Measurements from ENCODE around the gene FXYD4. TPM values are rescaled to one million over a fixed set of nuclear protein-coding genes. Genes with fewer than 3 reads are reported as not detected.

FXYD4 gene
- total RNA-seq, 2 experiments from 2014 or later, result 0.37 TPM; not detected in 1

DNA sequence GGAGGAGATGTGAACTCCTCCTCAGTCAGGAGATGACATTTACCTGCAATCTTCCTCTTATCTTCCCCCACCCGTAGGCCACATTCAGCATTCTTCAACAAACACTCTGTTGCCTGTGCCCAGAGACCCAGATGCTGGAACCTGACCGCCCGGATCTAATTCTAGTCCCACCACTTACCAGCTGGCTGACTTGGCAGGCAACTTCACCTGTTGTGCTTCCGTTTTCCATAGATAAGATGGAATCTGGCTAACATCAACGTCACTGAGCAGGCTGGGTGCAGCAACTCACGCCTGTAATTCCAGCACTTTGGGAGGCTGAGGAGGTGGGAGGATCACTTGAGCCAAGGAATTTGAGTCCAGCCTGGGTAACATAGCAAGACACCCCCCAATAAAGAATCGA lies 21.3 kb upstream of the FXYD4 start:
- DNase-seq (no peak), ATAC-seq (no peak)
- no peaks in the 10 kb centered on the region for H3K36me3 Mint-ChIP-seq
- H3K4me3 Mint-ChIP-seq, result no peak overlapping the region
- CTCF ChIA-PET, result interaction anchor here (1.5 to 8.2 kb wide), 4 partner anchors 11 to 145 kb away, joined by 5 to 153 read pairs (median 8); no protein-coding TSS in a partner anchor
- H3K9me3 Mint-ChIP-seq (ENCODE audit: low read depth), result no peaks in the 10 kb centered on the region
- H3K4me1 Mint-ChIP-seq, result peaks cover 25% of the 10 kb centered on the region
- H3K27ac Mint-ChIP-seq, result no peak overlapping the region
- peaks cover 23% of the 10 kb centered on the region for H3K27me3 Mint-ChIP-seq

DNA sequence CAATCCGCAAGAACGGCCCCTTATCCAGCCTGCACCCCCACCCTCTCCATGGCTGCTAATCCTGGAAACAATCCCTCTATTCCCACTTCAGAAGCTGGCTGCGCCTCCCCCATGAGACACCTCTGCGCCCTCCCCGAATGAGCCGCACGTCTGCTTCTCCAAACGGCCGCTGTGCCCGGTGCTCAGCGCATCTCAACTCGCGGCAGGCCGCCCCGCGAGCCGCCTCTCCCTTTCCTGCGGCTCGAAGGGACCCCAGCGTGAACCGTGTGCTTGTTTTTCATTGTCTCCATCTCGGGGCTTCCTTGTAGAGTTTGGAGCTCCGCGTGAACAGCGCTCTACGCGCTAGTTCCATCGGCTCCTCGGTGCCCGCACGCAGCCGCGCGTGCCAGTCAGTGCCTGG lies 20.8 kb upstream of the FXYD4 start:
- ATAC-seq, result no peak
- Mint-ChIP-seq H3K4me3 (no peak overlapping the region), H3K9me3 (ENCODE audit: low read depth) (no peaks in the 10 kb centered on the region), H3K4me1 (peaks cover 26% of the 10 kb centered on the region), H3K36me3 (no peaks in the 10 kb centered on the region), H3K27ac (no peak overlapping the region), H3K27me3 (peaks cover 23% of the 10 kb centered on the region)
- CTCF ChIA-PET, result interaction anchor here (0.8 to 8.2 kb wide), 5 partner anchors 9 to 149 kb away, joined by 4 to 153 read pairs (median 8); no protein-coding TSS in a partner anchor
- DNase-seq, result no peak

DNA sequence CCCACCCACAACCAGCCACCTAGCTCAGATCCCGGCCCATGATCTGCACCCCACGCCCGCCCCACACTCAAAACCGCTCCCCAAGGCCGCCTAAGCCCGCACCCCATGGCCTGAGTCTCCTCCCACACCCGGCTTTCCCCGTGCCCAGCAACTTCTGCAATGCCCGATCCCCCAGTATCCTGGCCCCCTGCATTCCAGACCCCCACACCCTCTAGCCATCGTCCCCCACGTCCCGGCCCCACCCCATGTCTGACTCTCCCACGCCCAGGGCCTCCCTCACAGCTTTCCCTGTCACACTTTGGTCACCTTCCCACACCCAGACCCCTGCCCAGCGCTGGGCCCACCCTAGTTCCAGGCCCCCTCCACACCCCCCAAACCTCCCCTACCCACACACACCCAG lies 20.1 kb upstream of the FXYD4 start:
- no peak for DNase-seq
- Mint-ChIP-seq H3K27me3 (peaks cover 23% of the 10 kb centered on the region), H3K4me1 (peaks cover 33% of the 10 kb centered on the region), H3K27ac (no peak overlapping the region), H3K4me3 (no peak overlapping the region), H3K36me3 (no peaks in the 10 kb centered on the region), H3K9me3 (ENCODE audit: low read depth) (no peaks in the 10 kb centered on the region)
- ATAC-seq, result no peak
- CTCF ChIA-PET, result interaction anchor here (0.6 to 8.2 kb wide), 6 partner anchors 9 to 149 kb away, joined by 3 to 153 read pairs (median 4); partner anchors contain the start of gene RASGEF1A

DNA sequence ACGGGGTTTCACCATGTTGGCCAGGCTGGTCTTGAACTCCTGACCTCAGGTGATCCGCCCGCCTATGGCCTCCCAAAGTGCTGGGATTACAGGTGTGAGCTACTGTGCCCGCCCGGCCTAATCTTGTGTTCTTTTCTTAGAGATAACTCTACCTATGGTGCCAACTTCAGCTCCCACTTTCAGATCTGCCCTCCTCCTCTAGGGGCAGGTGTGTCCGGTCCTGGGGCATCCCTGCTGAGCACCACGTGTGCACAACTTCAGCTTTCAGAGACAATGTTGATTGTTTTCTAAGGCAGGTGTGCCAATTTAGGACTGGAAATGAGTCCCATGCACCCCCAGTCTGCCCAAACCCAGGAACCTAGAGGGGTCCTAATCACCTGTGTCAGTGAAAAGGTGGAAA lies 18.5 kb upstream of the FXYD4 start:
- CTCF ChIA-PET, result interaction anchor here (1.0 to 8.2 kb wide), 4 partner anchors 20 to 149 kb away, joined by 3 to 153 read pairs (median 4); no protein-coding TSS in a partner anchor
- no peaks in the 10 kb centered on the region for H3K36me3 Mint-ChIP-seq
- H3K9me3 Mint-ChIP-seq (ENCODE audit: low read depth), result no peaks in the 10 kb centered on the region
- no peak for ATAC-seq
- H3K4me1 Mint-ChIP-seq, result peaks cover 36% of the 10 kb centered on the region
- H3K27me3 Mint-ChIP-seq, result peaks cover 23% of the 10 kb centered on the region
- DNase-seq, result no peak
- H3K4me3 Mint-ChIP-seq, result no peak overlapping the region
- H3K27ac Mint-ChIP-seq, result no peak overlapping the region

DNA sequence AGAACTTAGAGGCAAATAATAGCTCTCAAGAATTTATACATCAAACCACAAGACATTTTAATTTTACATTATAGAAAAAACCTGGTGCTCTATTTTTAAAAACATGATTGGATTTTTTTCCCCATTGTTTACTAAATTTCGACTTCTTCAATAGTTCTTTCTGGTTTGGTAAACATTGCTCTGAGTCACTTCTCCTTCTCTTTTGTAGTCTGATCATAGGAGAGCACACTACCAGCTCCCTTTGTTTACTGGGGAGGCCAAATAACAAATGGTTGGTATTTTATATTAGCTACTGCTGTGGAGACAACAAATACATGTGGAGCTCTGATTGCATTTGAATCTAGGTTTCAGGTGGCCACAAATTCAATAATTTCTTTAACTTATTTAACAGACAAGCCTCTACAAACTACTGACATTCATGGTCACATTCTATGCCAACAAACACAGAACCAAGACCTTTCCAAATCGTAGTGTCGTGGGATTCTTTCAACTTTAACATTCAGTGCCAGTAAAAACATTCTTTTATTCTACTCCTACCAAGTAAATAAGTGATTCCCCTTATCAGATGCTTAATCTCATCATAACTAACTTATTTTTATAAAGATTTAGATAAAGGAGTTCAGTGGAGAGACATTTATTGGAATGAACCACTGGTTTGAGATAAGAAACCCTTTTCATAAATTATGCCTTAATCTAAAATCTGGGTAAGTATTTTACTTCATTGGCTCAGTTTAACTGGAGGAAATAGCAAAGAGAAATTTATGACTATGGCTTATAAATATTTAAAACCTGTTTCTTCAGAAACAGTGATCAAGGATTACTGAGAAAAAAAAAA lies 17.7 kb upstream of the FXYD4 start:
- H3K27ac Mint-ChIP-seq, result no peak overlapping the region
- no peaks in the 10 kb centered on the region for H3K9me3 Mint-ChIP-seq (ENCODE audit: low read depth)
- peaks cover 28% of the 10 kb centered on the region for H3K4me1 Mint-ChIP-seq
- CTCF ChIA-PET, result interaction anchor here (0.9 to 8.2 kb wide), 5 partner anchors 19 to 216 kb away, joined by 3 to 153 read pairs (median 3); partner anchors contain the start of gene CSGALNACT2
- DNase-seq (no peak), ATAC-seq (no peak)
- peaks cover 23% of the 10 kb centered on the region for H3K27me3 Mint-ChIP-seq
- H3K4me3 Mint-ChIP-seq, result no peak overlapping the region
- no peaks in the 10 kb centered on the region for H3K36me3 Mint-ChIP-seq

DNA sequence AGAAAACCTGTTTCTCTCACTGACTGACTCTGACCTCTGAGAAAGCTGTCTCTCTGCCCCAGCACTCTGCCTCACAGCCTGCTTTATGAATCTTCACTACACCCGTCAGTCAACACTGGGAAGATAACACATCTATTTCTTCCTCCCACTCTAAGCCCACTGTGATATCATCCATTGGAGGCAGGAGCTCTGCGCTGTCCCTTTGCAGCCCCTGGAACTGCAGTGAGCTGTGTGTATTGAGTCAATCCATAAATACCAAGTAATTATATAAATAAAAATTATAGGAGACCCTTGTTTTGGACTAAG lies 17.2 kb upstream of the FXYD4 start:
- peaks cover 26% of the 10 kb centered on the region for H3K4me1 Mint-ChIP-seq
- ATAC-seq, result no peak
- H3K9me3 Mint-ChIP-seq (ENCODE audit: low read depth), result no peaks in the 10 kb centered on the region
- no peaks in the 10 kb centered on the region for H3K36me3 Mint-ChIP-seq
- CTCF ChIA-PET, result interaction anchor here (0.7 to 8.2 kb wide), 3 partner anchors 9 to 88 kb away, joined by 3 to 153 read pairs (median 3); no protein-coding TSS in a partner anchor
- peaks cover 23% of the 10 kb centered on the region for H3K27me3 Mint-ChIP-seq
- H3K27ac Mint-ChIP-seq, result no peak overlapping the region
- no peak overlapping the region for H3K4me3 Mint-ChIP-seq
- DNase-seq, result no peak

DNA sequence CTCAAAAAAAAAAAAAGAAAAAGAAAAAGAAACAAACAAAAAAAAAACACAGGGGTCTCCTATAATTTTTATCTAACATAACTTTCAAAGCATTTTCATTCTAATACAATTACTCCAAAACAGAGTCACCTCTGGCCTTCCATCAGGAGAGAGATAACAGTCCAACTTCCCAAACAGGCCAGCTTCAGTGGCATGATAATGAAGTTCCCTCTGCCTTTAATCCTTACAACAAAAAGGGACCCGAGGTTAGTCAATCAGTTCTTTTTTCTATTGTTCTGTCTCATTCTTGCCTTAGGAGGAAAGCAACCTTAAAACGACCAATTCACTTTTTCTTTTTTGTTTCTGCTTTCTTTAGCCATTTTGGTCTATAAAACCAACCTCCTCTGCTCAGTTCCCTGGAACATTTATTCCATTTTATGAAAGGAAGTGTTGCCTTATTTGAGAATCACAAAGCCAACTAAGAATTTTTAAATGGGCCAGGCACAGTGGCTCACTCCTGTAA lies 16.5 kb upstream of the FXYD4 start:
- DNase-seq (no peak), ATAC-seq (no peak)
- H3K9me3 Mint-ChIP-seq (ENCODE audit: low read depth), result no peaks in the 10 kb centered on the region
- no peak overlapping the region for H3K27ac Mint-ChIP-seq
- no peaks in the 10 kb centered on the region for H3K36me3 Mint-ChIP-seq
- H3K4me3 Mint-ChIP-seq, result no peak overlapping the region
- H3K4me1 Mint-ChIP-seq, result peaks cover 29% of the 10 kb centered on the region
- CTCF ChIA-PET, result interaction anchor here (0.7 to 8.2 kb wide), 3 partner anchors 8 to 89 kb away, joined by 3 to 153 read pairs (median 3); no protein-coding TSS in a partner anchor
- peaks cover 19% of the 10 kb centered on the region for H3K27me3 Mint-ChIP-seq

DNA sequence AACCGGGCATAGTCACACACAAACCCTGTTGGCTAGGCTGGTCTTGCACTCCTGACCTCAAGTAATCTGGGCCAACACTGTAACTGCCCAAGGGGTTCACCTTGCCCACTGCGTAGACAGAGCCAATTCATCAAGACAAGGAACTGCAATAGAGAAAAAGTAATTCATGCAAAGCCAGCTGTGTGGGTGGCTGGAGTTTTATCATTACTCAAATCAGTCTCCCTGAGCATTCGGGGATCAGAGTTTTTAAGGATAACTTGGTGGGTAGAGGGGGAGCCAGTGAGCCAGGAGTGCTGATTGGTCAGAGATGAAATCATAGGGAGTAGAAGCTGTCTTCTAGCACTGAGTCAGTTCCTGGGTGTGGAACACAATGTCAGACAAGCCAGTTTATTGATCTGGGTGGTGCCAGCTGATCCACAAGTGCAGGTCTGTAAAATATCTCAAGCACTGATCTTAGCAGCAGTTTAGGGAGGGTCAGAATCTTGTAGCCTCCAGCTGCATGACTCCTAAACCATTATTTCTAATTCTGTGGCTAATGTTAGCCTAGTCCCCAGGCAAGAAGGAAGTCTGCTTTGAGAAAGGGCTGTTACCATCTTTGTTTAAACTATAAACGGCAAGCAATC lies 15.6 kb upstream of the FXYD4 start:
- Mint-ChIP-seq H3K9me3 (ENCODE audit: low read depth) (no peaks in the 10 kb centered on the region), H3K27me3 (peaks cover 10% of the 10 kb centered on the region), H3K36me3 (no peaks in the 10 kb centered on the region), H3K4me1 (peaks cover 27% of the 10 kb centered on the region), H3K4me3 (no peak overlapping the region), H3K27ac (peak overlapping the region; percentile 76)
- peak; percentile 44 for DNase-seq
- CTCF ChIA-PET, result interaction anchor here (1.3 to 1.7 kb wide), 4 partner anchors 63 to 154 kb away, joined by 3 to 4 read pairs (median 3); no protein-coding TSS in a partner anchor
- ATAC-seq, result peak; percentile 61

DNA sequence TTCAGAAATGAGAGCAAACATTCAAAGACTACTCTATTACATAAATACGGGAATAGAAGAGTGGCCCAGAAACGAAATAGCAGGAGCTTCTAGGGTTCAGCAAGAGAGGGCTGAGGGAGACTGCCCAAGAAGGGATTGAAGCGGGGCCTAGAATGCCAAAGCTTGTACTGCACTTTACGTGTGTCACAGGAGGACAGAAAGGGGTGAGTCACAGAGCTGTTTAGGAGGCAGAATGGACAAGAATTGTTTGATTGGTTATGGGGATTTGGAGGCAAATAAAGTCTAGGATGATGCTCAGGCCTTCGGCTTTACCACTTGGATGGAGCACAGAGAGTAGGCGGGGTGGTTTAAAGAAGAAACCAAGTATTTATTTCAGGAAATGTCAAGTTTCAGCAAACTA lies 11.3 kb upstream of the FXYD4 start:
- H3K4me1 Mint-ChIP-seq, result peaks cover 38% of the 10 kb centered on the region
- CTCF ChIA-PET, result interaction anchor here (0.7 to 1.1 kb wide), 3 partner anchors 8 to 68 kb away, joined by 3 to 4 read pairs (median 3); no protein-coding TSS in a partner anchor
- DNase-seq, result no peak
- peaks cover 1% of the 10 kb centered on the region for H3K36me3 Mint-ChIP-seq
- H3K4me3 Mint-ChIP-seq, result no peak overlapping the region
- no peak for ATAC-seq
- no peaks in the 10 kb centered on the region for H3K27me3 Mint-ChIP-seq
- peak overlapping the region; percentile 69 for H3K27ac Mint-ChIP-seq
- H3K9me3 Mint-ChIP-seq (ENCODE audit: low read depth), result no peaks in the 10 kb centered on the region

DNA sequence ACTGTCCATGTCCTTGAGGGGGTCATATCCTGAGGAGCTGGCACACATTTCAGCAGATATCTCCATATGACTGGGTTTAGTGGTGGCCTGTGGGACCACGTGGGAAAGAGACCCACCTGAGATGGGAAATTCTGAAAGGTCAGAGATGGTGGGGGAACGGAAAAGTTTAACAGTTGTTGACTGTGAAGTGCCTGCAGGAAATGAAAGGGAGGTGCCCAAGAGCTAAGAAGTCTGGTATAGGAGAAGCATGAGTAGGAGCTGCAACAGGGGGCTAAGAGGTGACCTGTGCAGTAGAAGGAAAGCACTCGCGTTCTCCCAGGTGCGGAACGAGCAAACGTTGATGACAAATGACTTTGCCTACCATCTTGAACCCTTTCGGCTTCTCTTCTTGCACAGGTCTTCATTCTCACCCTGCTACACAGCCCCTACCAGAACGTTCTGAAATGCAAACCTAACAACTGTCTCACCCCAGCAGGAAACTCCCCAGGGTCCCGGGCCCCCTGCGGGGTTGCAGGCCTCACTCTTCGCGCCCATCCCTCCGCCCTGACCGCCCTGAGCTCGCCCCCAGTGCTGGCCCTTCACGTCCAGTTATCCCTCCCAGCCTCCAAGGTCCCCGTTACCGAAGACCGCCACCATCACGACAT lies 9.8 kb upstream of the FXYD4 start:
- DNase-seq (peak; percentile 46), ATAC-seq (peak; percentile 9)
- H3K4me3 Mint-ChIP-seq, result peak overlapping the region; percentile 93
- H3K27me3 Mint-ChIP-seq, result no peaks in the 10 kb centered on the region
- peak overlapping the region; percentile 95 for H3K27ac Mint-ChIP-seq
- H3K36me3 Mint-ChIP-seq, result peaks cover 1% of the 10 kb centered on the region
- H3K4me1 Mint-ChIP-seq, result peaks cover 26% of the 10 kb centered on the region
- H3K9me3 Mint-ChIP-seq (ENCODE audit: low read depth), result no peaks in the 10 kb centered on the region
- CTCF ChIA-PET, result interaction anchor here (0.7 to 1.6 kb wide), 8 partner anchors 13 to 241 kb away, joined by 3 to 6 read pairs (median 4); no protein-coding TSS in a partner anchor

DNA sequence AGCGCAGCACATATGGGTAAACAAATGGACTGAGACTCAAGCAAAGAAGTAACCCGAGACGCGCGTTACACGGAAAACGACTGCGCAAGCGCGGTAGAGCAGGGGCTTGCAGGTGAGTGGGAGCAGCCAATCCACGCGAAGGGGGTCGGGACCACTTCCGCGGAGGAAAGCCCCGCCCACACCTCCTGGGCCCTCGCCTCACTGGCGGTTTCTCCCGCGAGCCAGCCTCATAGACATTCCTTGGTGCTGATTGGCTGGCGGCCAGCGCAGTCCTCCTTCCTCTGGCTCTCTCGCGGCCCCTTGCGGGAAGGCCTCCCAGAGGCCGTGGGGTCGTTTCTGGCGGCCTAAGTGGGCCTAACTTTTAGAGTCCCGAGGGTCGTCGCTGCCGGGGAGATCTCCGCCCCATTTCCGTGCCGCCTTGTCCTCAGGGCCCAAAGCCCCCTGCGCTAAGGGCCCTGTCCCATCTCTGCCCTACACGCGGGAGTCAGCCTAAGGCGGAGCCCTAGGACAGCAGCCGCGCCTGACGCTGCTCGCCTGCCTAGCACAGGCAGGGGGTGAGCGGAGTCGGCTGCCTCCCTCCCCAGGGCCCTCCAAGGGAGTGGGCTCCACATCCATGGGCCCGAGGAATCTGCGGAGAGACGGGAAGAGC lies 9.1 kb upstream of the FXYD4 start:
- peak; percentile 98 for ATAC-seq

DNA sequence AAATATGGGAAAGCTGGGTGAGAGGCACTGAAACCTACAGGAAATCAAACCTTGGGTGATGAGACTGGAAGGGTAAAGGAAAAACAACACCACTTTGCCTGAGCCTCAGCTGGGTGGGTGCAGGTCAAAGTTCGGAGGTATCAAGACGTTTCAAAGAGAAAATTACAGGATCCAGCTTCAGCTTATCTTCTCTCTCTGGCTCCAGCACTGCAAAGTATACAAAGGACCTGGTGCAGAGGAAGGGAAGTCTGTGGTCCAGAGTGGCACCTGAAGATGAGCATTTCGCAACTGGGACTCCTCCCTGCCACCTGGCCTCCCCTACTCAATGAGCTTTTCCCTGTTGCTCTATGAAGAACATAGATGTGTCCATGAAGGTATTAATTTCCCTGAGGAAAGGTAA lies 6.4 kb upstream of the FXYD4 start:
- CTCF ChIA-PET, result no interaction called here
- Mint-ChIP-seq H3K9me3 (ENCODE audit: low read depth) (no peaks in the 10 kb centered on the region), H3K27ac (no peak overlapping the region), H3K36me3 (peaks cover 1% of the 10 kb centered on the region), H3K4me3 (no peak overlapping the region), H3K27me3 (no peaks in the 10 kb centered on the region), H3K4me1 (peaks cover 22% of the 10 kb centered on the region)
- no peak for DNase-seq
- no peak for ATAC-seq

More for the DNA sequence above, 9.1 kb upstream of the FXYD4 start:
- H3K36me3 Mint-ChIP-seq, result peaks cover 1% of the 10 kb centered on the region
- H3K27me3 Mint-ChIP-seq, result no peaks in the 10 kb centered on the region
- no peaks in the 10 kb centered on the region for H3K9me3 Mint-ChIP-seq (ENCODE audit: low read depth)
- CTCF ChIA-PET, result interaction anchor here (0.8 to 1.6 kb wide), 6 partner anchors 28 to 242 kb away, joined by 3 to 6 read pairs (median 4); no protein-coding TSS in a partner anchor
- H3K4me1 Mint-ChIP-seq, result peaks cover 25% of the 10 kb centered on the region
- H3K27ac Mint-ChIP-seq, result peak overlapping the region; percentile 95
- H3K4me3 Mint-ChIP-seq, result peak overlapping the region; percentile 93
- DNase-seq, result peak; percentile 98
